GM21447 (cell line): ENCODE results near the gene INPP5F.
"Not testable (repeated sequence)": the region's sequence is repeated elsewhere in the genome, so short reads cannot be mapped to it uniquely, and the experiment has no call there.

ENCODE experiments used
- ATAC-seq: cut with Tn5 transposase; IDR thresholded peaks from one replicate; pipeline ENCODE4 v1.9.1; 2021; ENCODE audit not compliant: unreplicated experiment

INPP5F gene

DNA sequence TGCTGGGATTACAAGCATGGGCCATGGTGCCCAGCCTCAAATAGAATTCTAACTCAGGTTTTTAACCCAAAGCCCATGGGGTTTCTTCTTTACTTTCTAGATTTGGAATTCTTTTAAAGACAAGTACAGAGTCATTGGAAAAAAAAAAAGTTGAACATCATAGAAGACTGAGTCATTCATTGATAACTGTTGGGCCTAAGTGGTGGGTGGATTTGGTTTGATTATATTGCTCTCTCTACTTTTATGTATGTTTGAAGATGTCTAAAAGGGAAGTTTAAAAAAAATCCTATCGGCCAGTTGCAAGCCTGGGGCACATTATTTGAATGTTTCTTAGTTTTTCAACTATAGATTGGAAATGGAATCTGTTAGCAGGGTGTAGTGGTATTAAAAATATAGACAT, 49.7 kb downstream of the INPP5F start:
- ATAC-seq = no peak

DNA sequence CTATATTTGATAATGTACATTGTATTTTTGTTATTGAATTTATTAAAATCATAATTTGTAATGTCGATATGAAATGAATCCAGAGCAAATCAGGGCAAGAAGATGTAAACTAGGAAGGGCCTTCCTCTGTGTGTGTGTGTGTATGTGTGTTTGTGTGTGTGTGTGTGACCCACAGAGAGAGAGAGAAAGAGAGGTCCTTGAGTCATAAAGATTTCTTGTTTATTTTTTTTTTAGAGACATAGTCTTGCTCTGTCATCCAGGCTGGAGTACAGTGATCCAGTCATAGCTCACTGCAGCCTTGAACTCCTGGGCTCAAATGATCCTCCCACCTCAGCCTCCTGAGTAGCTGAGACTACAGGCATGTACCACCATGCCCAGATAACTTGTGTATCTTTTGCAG, 50.7 kb downstream of the INPP5F start:
- ATAC-seq = no peak

DNA sequence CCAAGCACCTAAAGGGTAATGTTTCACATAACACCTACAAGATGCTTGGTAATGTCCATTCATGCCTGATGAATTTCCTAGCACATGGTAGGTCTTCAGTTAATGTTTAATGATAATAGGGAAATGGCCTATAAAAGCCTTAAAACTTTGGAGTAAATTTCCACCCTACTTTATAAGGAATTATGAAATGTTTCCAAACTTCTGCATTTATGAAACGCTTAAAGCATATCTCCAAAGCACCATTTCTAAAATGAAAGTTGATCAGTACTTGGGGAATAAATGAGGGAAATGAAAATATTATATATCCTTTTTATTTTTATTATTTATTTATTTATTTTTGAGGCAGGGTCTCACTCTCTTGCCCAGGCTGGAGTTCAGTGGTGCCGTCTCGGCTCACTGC, 51.8 kb downstream of the INPP5F start:
- ATAC-seq = no peak

GRCh38 chr10:119778776-119779445, 53.1 kb downstream of the INPP5F start:
- no peak for ATAC-seq

- ATAC-seq = no peak
Measured at GRCh38 chr10:119780879-119781480, 55.1 kb downstream of the INPP5F start.

GRCh38 chr10:119781498-119781897, 55.6 kb downstream of the INPP5F start:
- ATAC-seq = no peak

DNA sequence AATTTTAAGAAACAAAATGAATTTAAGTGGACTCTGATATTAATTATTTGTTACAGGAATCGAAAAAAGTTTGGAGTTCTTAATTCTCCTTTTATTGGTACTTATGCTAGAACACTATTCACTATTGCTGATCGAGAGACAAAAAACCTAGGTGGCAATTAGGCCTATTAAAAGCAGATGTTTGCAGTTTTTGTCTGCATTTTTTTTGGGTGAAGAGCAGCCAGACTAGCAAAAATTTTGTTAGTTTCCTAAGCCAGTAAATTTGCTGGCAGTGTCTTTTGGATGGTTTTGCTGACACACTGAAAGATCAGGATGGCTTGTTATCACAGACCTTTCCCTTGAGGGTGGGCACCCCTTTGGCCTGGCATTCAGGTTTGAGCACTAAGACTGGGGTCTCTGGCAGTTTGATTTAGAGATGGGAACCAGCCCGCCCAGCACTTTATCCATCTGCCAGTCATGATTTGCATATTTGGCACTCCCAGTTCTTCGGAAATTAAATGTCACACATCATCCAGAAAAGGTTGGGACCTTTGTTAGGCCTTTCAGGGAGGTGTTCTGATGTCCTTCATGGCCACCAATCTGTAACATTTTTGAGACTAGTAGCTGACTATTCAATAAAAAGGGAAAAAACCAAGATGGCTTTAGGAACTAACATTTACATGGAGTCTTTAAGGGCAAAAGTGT, 57.3 kb downstream of the INPP5F start:
- ATAC-seq = no peak

DNA sequence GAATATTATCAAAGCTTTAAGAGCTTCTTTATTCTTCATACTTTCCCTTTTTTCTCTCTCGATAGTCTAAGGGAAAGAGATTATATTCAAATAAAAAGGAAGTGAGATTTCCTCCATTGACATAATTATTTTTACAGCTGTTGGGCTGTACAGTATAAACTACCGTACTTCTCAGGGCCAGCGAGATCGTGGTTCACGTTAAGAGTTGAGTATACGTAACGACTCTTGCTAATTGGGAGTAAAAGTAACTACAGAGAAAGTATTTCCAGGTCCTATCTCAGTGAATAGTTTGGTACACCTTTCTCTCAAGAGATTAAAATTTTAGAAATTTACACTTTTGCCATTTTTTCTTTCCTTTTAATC, 57.8 kb downstream of the INPP5F start:
- ATAC-seq = no peak

DNA sequence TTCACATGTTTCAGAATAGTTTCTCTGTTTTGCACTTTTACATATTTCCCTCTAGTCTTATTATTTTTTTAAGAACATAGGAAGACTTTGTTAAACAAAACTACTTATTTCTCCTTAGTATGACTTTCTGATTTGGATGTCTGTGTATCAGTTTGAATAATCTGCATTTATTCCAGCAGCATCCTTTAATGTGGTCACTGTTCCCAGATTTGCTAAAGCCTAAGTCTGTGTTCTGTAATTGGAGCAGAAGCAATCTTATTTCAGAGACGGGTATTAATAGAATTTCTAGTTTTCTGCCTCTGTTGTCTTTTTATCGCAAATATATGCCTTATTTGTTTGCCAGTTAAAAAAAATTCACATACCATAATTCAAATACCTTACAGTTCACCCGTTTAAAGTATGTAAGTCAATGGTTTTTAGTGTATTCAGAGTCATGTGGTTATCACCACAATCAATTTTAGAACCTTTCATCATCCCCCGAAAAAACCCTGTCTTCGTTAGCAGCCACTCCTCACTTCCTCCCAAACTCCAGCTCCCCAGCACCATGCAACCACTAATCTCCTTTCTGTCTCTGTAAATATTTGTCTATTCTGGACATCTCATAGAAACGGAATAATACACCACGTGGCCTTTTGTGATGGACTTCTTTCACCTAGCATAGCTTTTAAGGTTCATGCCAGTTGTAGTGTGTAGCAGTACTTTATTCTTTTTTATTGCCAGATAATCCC, 58.7 kb downstream of the INPP5F start:
- ATAC-seq = peak; percentile 74

- no peak for ATAC-seq
Measured at GRCh38 chr10:119786117-119786769, 60.4 kb downstream of the INPP5F start.

DNA sequence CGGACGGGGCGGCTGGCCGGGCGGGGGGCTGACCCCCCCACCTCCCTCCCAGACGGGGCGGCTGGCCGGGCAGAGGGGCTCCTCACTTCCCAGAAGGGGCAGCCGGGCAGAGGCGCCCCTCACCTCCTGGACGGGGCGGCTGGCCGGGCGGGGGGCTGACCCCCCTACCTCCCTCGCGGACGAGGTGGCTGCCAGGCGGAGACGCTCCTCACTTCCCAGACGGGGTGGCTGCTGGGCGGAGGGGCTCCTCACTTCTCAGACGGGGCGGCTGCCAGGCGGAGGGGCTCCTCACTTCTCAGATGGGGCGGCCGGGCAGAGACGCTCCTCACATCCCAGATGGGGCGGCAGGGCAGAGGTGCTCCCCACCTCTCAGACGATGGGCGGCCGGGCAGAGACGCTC, 69.3 kb downstream of the INPP5F start:
- ATAC-seq = not testable (repeated sequence)

GRCh38 chr10:119796039-119796438, 70.2 kb downstream of the INPP5F start:
- no peak for ATAC-seq

DNA sequence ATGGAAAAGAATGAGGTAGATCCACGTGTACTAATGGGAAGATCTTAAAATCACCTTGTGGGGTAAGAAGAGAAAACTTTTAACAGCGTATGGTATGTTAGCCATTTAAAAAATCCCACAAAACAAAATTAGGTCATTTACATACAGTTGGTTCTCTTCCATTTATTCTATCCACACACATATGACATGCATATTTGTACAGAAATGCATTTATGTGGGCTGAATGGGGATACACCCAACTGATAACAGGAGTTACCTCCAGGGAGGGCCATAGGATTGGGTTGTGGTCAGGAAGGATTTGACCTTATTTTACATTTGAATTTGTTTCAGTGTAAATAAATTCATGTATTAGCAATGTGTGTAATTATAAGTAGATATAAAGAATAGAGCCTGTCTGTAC, 75.3 kb downstream of the INPP5F start:
- ATAC-seq = no peak

- ATAC-seq = peak; percentile 58
Measured at GRCh38 chr10:119801998-119802538, 76.2 kb downstream of the INPP5F start.

DNA sequence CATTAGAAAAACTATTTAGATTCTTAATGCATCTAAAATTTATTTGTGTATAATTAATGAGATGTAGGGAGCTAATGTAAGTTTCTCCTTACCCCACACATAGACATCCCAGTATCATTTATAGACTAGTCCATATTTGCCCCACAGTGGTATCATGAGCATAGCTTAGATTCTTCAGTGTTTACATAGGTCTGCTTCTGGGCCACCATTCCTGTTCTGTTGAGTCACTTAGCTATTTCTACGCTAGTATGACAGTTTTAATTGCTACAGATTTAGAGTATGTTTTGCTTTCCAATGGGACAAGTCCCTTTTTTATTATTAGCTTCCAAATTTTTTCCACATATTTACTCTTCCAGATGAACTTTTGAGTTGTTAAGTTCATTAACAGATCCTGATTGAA, 77.4 kb downstream of the INPP5F start:
- no peak for ATAC-seq

DNA sequence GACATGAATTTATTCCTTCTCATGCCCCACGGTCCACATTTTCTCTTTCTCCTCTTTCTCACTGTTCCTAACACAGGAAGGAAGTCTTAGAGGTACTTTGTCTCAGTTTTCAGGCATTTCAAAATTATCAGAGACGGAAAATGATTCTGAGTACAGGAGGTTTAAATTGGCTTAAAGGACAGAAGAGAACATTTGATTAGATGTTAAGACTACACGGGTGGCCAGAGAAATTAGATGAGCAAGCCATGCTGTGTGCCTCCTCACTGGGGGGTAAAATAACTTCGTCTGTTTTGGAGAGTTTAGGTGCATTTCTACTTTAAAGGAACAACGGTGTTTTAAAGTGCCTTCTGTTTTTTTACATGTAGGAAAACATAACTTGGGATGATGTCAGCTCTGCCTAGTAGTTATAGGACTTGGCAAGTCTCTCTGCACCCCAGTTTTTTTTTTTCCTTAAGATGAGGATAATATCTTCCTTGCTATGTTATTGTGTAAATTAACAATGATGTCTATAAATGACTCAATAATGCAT, 79.9 kb downstream of the INPP5F start:
- ATAC-seq = no peak

GRCh38 chr10:119806334-119807130, 80.7 kb downstream of the INPP5F start:
- no peak for ATAC-seq

DNA sequence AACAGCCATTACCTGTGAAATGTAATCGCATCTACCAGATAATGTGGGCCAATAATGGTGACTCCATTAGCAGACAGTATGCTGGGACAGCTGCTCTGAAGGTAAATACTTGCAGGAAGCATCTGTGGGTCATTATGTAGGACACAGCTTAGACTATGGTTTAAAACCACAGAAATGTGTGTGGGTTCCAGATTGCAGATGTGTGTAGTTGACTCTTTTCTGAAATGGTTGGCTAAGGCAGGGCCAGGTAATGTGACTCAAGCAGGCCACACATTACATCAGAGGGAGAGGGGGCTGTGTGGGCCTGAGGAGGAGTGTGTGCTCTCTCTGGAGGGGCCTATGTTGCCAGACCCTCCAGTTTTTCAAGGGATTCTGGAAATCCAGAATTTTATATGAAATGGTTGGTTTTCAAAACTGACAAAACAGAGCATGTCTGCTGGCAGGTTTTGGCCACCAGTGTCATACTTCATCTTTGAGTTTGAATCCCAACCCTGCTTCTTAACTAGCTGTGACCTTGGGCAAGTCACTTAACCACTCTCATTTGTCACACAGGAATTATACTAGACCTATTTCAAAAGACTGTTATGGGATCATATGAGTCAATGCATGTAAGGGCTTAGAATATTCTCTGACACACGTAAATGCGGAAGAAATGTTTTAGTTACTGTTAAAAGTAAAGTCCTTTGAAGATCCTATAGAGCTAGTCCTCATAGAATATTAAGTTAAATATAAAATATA, 82.3 kb downstream of the INPP5F start:
- no peak for ATAC-seq

- ATAC-seq = no peak
Measured at GRCh38 chr10:119811122-119811521, 85.3 kb downstream of the INPP5F start.
